ENCODE measurements around the gene SMCO4.

DNA sequence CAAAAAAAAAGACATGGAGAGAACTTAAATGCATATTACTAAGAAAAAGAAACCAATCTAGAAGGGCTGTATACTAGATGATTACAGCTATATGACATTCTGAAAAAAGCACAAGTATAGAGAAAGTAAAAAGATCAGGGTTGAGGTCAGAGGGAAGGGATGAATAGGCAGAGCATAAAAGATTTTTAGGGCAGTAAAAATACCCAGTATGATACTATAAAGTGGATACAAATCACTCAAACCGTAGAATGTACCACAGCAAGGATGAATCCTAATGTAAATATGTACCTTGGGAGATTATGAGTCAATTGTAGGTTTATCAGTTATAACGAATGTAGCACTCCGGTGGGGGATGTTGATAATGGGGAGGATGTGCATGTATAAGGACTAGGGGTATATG is 29.4 kb upstream of the SMCO4 start:
- TF ChIP-seq POLR2AphosphoS5 (IDR thresholded peaks at IDR 0.05; ENCODE audit: low read depth) (no peak), CREB1 (CRISPR knock-in tag; IDR thresholded peaks at IDR 0.05; ENCODE audit: low read depth) (no peak), EZH2 (IDR thresholded peaks at IDR 0.05; ENCODE audit: low read depth, unreplicated experiment) (no peak), NANOG (IDR thresholded peaks at IDR 0.05; ENCODE audit: borderline replicate concordance) (no peak), EZH2phosphoT487 (IDR thresholded peaks at IDR 0.05; ENCODE audit: unreplicated experiment) (no peak), ZNF114 (CRISPR knock-in tag; IDR thresholded peaks at IDR 0.05) (no peak), JUNB (IDR thresholded peaks at IDR 0.05; ENCODE audit: unreplicated experiment) (no peak), STAT1 (IDR thresholded peaks at IDR 0.05; ENCODE audit: unreplicated experiment) (no peak)
- TF ChIP-seq, protein P1, sequence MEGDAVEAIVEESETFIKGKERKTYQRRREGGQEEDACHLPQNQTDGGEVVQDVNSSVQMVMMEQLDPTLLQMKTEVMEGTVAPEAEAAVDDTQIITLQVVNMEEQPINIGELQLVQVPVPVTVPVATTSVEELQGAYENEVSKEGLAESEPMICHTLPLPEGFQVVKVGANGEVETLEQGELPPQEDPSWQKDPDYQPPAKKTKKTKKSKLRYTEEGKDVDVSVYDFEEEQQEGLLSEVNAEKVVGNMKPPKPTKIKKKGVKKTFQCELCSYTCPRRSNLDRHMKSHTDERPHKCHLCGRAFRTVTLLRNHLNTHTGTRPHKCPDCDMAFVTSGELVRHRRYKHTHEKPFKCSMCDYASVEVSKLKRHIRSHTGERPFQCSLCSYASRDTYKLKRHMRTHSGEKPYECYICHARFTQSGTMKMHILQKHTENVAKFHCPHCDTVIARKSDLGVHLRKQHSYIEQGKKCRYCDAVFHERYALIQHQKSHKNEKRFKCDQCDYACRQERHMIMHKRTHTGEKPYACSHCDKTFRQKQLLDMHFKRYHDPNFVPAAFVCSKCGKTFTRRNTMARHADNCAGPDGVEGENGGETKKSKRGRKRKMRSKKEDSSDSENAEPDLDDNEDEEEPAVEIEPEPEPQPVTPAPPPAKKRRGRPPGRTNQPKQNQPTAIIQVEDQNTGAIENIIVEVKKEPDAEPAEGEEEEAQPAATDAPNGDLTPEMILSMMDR (conservative IDR thresholded peaks at IDR 0.05; ENCODE audit: low read depth in 2 of 2): no peak
- TF ChIP-seq, protein P2, sequence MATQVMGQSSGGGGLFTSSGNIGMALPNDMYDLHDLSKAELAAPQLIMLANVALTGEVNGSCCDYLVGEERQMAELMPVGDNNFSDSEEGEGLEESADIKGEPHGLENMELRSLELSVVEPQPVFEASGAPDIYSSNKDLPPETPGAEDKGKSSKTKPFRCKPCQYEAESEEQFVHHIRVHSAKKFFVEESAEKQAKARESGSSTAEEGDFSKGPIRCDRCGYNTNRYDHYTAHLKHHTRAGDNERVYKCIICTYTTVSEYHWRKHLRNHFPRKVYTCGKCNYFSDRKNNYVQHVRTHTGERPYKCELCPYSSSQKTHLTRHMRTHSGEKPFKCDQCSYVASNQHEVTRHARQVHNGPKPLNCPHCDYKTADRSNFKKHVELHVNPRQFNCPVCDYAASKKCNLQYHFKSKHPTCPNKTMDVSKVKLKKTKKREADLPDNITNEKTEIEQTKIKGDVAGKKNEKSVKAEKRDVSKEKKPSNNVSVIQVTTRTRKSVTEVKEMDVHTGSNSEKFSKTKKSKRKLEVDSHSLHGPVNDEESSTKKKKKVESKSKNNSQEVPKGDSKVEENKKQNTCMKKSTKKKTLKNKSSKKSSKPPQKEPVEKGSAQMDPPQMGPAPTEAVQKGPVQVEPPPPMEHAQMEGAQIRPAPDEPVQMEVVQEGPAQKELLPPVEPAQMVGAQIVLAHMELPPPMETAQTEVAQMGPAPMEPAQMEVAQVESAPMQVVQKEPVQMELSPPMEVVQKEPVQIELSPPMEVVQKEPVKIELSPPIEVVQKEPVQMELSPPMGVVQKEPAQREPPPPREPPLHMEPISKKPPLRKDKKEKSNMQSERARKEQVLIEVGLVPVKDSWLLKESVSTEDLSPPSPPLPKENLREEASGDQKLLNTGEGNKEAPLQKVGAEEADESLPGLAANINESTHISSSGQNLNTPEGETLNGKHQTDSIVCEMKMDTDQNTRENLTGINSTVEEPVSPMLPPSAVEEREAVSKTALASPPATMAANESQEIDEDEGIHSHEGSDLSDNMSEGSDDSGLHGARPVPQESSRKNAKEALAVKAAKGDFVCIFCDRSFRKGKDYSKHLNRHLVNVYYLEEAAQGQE (IDR thresholded peaks at IDR 0.05; ENCODE audit: unreplicated experiment): no peak
- TF ChIP-seq, protein P3, sequence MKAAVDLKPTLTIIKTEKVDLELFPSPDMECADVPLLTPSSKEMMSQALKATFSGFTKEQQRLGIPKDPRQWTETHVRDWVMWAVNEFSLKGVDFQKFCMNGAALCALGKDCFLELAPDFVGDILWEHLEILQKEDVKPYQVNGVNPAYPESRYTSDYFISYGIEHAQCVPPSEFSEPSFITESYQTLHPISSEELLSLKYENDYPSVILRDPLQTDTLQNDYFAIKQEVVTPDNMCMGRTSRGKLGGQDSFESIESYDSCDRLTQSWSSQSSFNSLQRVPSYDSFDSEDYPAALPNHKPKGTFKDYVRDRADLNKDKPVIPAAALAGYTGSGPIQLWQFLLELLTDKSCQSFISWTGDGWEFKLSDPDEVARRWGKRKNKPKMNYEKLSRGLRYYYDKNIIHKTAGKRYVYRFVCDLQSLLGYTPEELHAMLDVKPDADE (IDR thresholded peaks at IDR 0.05): no peak

All from GM23338 (cell line).